Parathyroid adenoma (tissue), 2 donors: ENCODE measurements around the gene SLC4A2.

Experiments used
- H2AFZ ChIP-seq: fragments of 300-600 bp; sonication (generic); one replicate; pipeline ENCODE4 v1.7.0; 2017; ENCODE audit warnings: antibody characterized with exemption, mild to moderate bottlenecking
- H3K27ac ChIP-seq: fragments of 300-600 bp; sonication (generic); one replicate; pipeline ENCODE4 v1.7.0; 2017
- H3K27me3 ChIP-seq: fragments of 300-600 bp; sonication (generic); one replicate; pipeline ENCODE4 v1.7.0; 2017; ENCODE audit warnings: low read length; ENCODE audit not compliant: control insufficient read depth, insufficient read depth
- H3K36me3 ChIP-seq: fragments of 300-600 bp; sonication (generic); one replicate; pipeline ENCODE4 v1.7.0; 2017; ENCODE audit warnings: low read length; ENCODE audit not compliant: control insufficient read depth, insufficient read depth
- H3K4me1 ChIP-seq: fragments of 300-600 bp; sonication (generic); one replicate; pipeline ENCODE4 v1.7.0; 2017; ENCODE audit warnings: control low read depth
- H3K4me2 ChIP-seq: fragments of 300-600 bp; sonication (generic); one replicate; pipeline ENCODE4 v1.7.0; 2017; ENCODE audit warnings: low read length
- H3K4me3 ChIP-seq: fragments of 300-600 bp; sonication (generic); one replicate; pipeline ENCODE4 v1.7.0; 2017; ENCODE audit warnings: low read depth, low read length
- H3K79me2 ChIP-seq: fragments of 300-600 bp; sonication (generic); one replicate; pipeline ENCODE4 v1.7.0; 2017; ENCODE audit warnings: control low read depth
- H3K9ac ChIP-seq: fragments of 300-600 bp; sonication (generic); one replicate; pipeline ENCODE4 v1.7.0; 2017; ENCODE audit warnings: mild to moderate bottlenecking
- H3K9me3 ChIP-seq: fragments of 300-600 bp; sonication (generic); one replicate; pipeline ENCODE4 v1.7.0; 2017; ENCODE audit warnings: low read length; ENCODE audit not compliant: control insufficient read depth
- CTCF ChIP-seq: fragments of 300-600 bp; sonication (generic); IDR thresholded peaks from one replicate; pipeline ENCODE4 v1.7.0; 2017; ENCODE audit warnings: antibody characterized with exemption, mild to moderate bottlenecking
- donor health status: primary hyperparathyroidism.

SLC4A2 gene

GRCh38 chr7:151123822-151124464 lies 64.6 kb downstream of the SLC4A2 start:
- Histone ChIP-seq H3K9ac (no peak overlapping the region), H2AFZ (no peak overlapping the region), H3K27me3 (no peaks in the 10 kb centered on the region), H3K4me1 (no peaks in the 10 kb centered on the region), H3K4me2 (no peak overlapping the region), H3K9me3 (no peaks in the 10 kb centered on the region), H3K4me3 (no peak overlapping the region), H3K27ac (no peak overlapping the region), H3K79me2 (peaks cover 22% of the 10 kb centered on the region), H3K36me3 (no peaks in the 10 kb centered on the region)
- TF ChIP-seq CTCF, result peak; percentile 99

DNA sequence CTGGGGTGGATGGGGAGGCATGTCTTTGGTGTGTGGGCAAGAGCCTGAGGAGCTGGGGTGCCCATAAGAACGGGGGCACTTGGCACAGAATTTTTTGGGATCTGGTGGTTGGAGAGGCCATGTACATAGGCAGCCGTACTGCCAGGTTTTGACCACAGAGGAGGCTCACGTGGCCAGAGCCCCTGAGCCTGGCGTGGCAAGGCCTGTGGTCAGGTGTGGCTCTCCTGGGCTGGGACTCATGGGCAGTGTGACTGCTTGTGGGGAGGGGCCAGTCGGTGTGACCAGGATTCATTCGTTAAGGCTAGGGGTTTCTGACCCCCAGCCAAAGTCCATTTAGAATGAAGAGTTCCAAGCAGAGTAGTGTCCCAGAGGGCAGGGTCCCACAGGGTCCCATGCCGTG lies 65.1 kb downstream of the SLC4A2 start:
- Histone ChIP-seq H3K27ac (no peak overlapping the region), H3K79me2 (peaks cover 25% of the 10 kb centered on the region), H3K9ac (no peak overlapping the region), H3K4me3 (no peak overlapping the region), H3K27me3 (no peaks in the 10 kb centered on the region), H3K4me2 (no peak overlapping the region), H3K36me3 (no peaks in the 10 kb centered on the region), H3K4me1 (no peaks in the 10 kb centered on the region), H2AFZ (no peak overlapping the region), H3K9me3 (no peaks in the 10 kb centered on the region)
- no peak for TF ChIP-seq CTCF

- Histone ChIP-seq H3K27me3 (no peaks in the 10 kb centered on the region), H3K4me2 (no peak overlapping the region), H3K79me2 (peaks cover 26% of the 10 kb centered on the region), H3K36me3 (no peaks in the 10 kb centered on the region), H3K4me1 (no peaks in the 10 kb centered on the region), H3K9ac (no peak overlapping the region), H2AFZ (no peak overlapping the region), H3K4me3 (no peak overlapping the region), H3K9me3 (no peaks in the 10 kb centered on the region), H3K27ac (no peak overlapping the region)
- no peak for TF ChIP-seq CTCF
Observed at GRCh38 chr7:151124899-151125399, 65.6 kb downstream of the SLC4A2 start.

DNA sequence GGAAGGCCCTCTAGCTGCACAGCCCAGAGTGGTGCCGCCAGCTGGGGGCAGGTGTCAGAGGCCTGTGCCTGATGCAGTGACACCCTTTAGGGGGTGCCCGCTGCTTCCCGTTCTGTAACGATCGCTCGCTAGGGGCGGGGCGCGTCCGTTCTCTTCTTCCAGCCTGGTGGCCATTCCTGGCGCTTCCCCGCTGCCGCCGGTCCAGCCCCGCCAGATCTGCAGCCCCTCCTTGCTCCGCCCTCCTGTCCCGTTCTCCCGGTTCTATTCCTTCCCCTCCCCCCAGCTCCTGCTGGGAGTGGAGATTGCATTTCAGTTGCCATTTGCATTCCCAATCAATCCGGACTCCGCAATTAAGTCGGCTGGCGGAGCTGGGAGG lies 66.1 kb downstream of the SLC4A2 start:
- Histone ChIP-seq H3K27ac (no peak overlapping the region), H3K4me3 (no peak overlapping the region), H3K27me3 (no peaks in the 10 kb centered on the region), H3K9ac (no peak overlapping the region), H3K36me3 (no peaks in the 10 kb centered on the region), H2AFZ (no peak overlapping the region), H3K9me3 (no peaks in the 10 kb centered on the region), H3K79me2 (peaks cover 29% of the 10 kb centered on the region), H3K4me1 (no peaks in the 10 kb centered on the region), H3K4me2 (no peak overlapping the region)
- TF ChIP-seq CTCF, result no peak

GRCh38 chr7:151125846-151126481 lies 66.6 kb downstream of the SLC4A2 start:
- Histone ChIP-seq H3K27me3 (no peaks in the 10 kb centered on the region), H3K4me2 (no peak overlapping the region), H2AFZ (no peak overlapping the region), H3K4me3 (no peak overlapping the region), H3K9ac (no peak overlapping the region), H3K27ac (no peak overlapping the region), H3K79me2 (peaks cover 29% of the 10 kb centered on the region), H3K36me3 (no peaks in the 10 kb centered on the region), H3K9me3 (no peaks in the 10 kb centered on the region), H3K4me1 (no peaks in the 10 kb centered on the region)
- TF ChIP-seq CTCF, result no peak
